Measurements from ENCODE around the gene WWP2. TPM values are rescaled to one million over a fixed set of nuclear protein-coding genes. Genes with fewer than 3 reads are reported as not detected.
"Not testable (repeated sequence)": the region's sequence is repeated elsewhere in the genome, so short reads cannot be mapped to it uniquely, and the experiment has no call there.

WWP2 gene
- polyA plus RNA-seq, 1 donor from 2014 or later, result 11.9 TPM

GRCh38 chr16:69815216-69815883, 53.2 kb downstream of the WWP2 start:
- not testable (repeated sequence) for H3K9me3 ChIP-seq (ENCODE audit: low read length); H3K36me3 ChIP-seq (ENCODE audit: insufficient read depth, low read length); H3K4me2 ChIP-seq (ENCODE audit: low read length); H3K9ac ChIP-seq (ENCODE audit: low read length); H3K4me3 ChIP-seq (ENCODE audit: low read length); H3K27me3 ChIP-seq (ENCODE audit: insufficient read depth, low read depth, low read length); H2AFZ ChIP-seq (ENCODE audit: low read depth, low read length); H3K79me2 ChIP-seq (replicated peaks; ENCODE audit: insufficient read depth, low read length); H4K20me1 ChIP-seq (ENCODE audit: insufficient read depth); H3K27ac ChIP-seq (ENCODE audit: low read length); H3F3A ChIP-seq (ENCODE audit: insufficient read depth, low read length, poor library complexity, severe bottlenecking); H3K9me2 ChIP-seq (ENCODE audit: insufficient read depth, low read length)

DNA sequence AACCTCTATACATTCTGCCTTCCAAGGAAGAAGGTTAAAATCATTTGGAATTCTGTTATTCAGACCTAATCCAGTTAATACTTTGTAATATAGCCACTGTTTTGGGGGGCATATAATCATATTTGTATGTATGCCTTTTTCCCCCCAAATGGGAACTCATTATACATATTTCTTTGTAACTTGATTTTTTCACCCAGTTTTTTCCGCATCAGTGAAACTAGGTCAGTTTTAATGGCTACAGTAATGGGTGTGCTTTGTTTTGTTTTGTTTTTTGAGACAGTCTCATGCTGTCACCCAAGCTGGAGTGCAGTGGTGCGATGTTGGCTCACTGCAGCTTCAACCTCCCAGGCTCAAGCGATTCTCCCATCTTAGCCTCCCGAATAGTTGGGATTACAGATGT, 54.9 kb downstream of the WWP2 start:
- H3K79me2 ChIP-seq (replicated peaks; ENCODE audit: insufficient read depth, low read length), result no peaks in the 10 kb centered on the region
- H3K36me3 ChIP-seq (ENCODE audit: insufficient read depth, low read length), result no peaks in the 10 kb centered on the region
- TF ChIP-seq EZH2 (IDR thresholded peaks at IDR 0.05; ENCODE audit: borderline replicate concordance, insufficient read depth, low read length, poor library complexity, severe bottlenecking) (no peak), EP300 (conservative IDR thresholded peaks at IDR 0.05; ENCODE audit: poor library complexity, severe bottlenecking) (no peak), POLR2AphosphoS5 (IDR thresholded peaks at IDR 0.05) (no peak), REST (IDR thresholded peaks at IDR 0.05; ENCODE audit: borderline replicate concordance) (no peak)
- H3K9ac ChIP-seq (ENCODE audit: low read length), result no peak overlapping the region
- H3K4me3 ChIP-seq (ENCODE audit: low read length), result no peak overlapping the region
- no peak overlapping the region for H3K4me2 ChIP-seq (ENCODE audit: low read length)
- no peaks in the 10 kb centered on the region for H3K9me3 ChIP-seq (ENCODE audit: low read length)
- H2AFZ ChIP-seq (ENCODE audit: low read depth, low read length), result no peak overlapping the region
- no peaks in the 10 kb centered on the region for H3F3A ChIP-seq (ENCODE audit: insufficient read depth, low read length, poor library complexity, severe bottlenecking)
- H4K20me1 ChIP-seq (ENCODE audit: insufficient read depth), result no peaks in the 10 kb centered on the region
- no peaks in the 10 kb centered on the region for H3K27me3 ChIP-seq (ENCODE audit: insufficient read depth, low read depth, low read length)
- H3K27ac ChIP-seq (ENCODE audit: low read length), result no peak overlapping the region
- H3K9me2 ChIP-seq (ENCODE audit: insufficient read depth, low read length), result no peaks in the 10 kb centered on the region

DNA sequence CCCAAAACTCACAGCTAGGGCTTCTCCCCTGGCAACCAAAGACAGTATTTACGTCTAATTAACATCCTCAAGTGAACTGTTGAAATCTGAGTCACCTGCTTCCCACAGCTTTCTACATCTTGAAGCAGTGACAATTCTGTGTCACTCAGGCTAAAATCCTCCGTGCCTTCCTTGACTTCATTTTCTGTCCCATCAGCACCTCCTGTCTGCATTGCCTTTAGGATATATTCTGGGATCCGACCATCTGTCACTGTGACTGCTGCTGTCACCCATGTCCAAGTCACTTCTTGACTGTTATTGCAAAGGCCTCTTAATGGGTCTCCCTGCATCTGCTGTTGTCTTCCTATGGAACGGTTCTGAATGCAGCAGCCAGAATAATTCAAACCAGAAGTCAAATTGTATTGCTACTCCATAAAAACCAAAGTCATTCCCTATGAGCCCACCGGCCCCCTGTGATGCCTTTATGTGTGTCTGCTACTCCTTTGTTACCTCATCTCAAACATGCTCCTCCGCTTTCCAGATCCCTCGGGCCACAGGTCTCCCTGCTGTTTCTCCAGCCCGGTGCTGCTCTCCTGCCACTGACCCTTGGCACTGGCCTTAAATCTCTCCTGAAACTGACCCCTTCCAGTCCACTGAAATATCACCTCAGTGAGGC, 56.9 kb downstream of the WWP2 start:
- Histone ChIP-seq H3K9me3 (ENCODE audit: low read length) (no peaks in the 10 kb centered on the region), H3K9ac (ENCODE audit: low read length) (no peak overlapping the region), H3K79me2 (replicated peaks; ENCODE audit: insufficient read depth, low read length) (no peaks in the 10 kb centered on the region), H4K20me1 (ENCODE audit: insufficient read depth) (no peaks in the 10 kb centered on the region), H3K4me2 (ENCODE audit: low read length) (no peak overlapping the region), H3K36me3 (ENCODE audit: insufficient read depth, low read length) (no peaks in the 10 kb centered on the region), H3F3A (ENCODE audit: insufficient read depth, low read length, poor library complexity, severe bottlenecking) (no peaks in the 10 kb centered on the region), H2AFZ (ENCODE audit: low read depth, low read length) (no peak overlapping the region), H3K27me3 (ENCODE audit: insufficient read depth, low read depth, low read length) (no peaks in the 10 kb centered on the region), H3K9me2 (ENCODE audit: insufficient read depth, low read length) (no peaks in the 10 kb centered on the region), H3K27ac (ENCODE audit: low read length) (no peak overlapping the region), H3K4me3 (ENCODE audit: low read length) (no peak overlapping the region)
- TF ChIP-seq RAD21 (conservative IDR thresholded peaks at IDR 0.05) (no peak), SMC3 (conservative IDR thresholded peaks at IDR 0.05; ENCODE audit: poor library complexity) (no peak), EZH2 (IDR thresholded peaks at IDR 0.05; ENCODE audit: borderline replicate concordance, insufficient read depth, low read length, poor library complexity, severe bottlenecking) (no peak), REST (IDR thresholded peaks at IDR 0.05; ENCODE audit: borderline replicate concordance) (no peak), POLR2AphosphoS5 (IDR thresholded peaks at IDR 0.05) (no peak), EP300 (conservative IDR thresholded peaks at IDR 0.05; ENCODE audit: poor library complexity, severe bottlenecking) (no peak), CTCF (IDR thresholded peaks at IDR 0.05; ENCODE audit: poor library complexity, severe bottlenecking) (no peak), TAF1 (IDR thresholded peaks at IDR 0.05; ENCODE audit: low read depth) (no peak), MXI1 (conservative IDR thresholded peaks at IDR 0.05; ENCODE audit: poor library complexity, severe bottlenecking) (no peak)
